ENCODE measurements around the gene STK35. TPM values are rescaled to one million over a fixed set of nuclear protein-coding genes. Genes with fewer than 3 reads are reported as not detected.

The STK35 gene
- total RNA-seq, 4 donors from 2014 or later: 15.6 to 20.3 (median 17.9) TPM

GRCh38 chr20:2112910-2113309, 11.3 kb downstream of the STK35 start:
- Histone ChIP-seq H3K27me3 (no peaks in the 10 kb centered on the region), H3K27ac (no peak overlapping the region), H3K4me3 (replicated peaks in 1 of 3) (no peak overlapping the region), H3K4me1 (peaks cover 35 to 51% of the 10 kb centered on the region in 2 donors), H3K9me3 (no peaks in the 10 kb centered on the region), H3K36me3 (peaks cover 11 to 13% of the 10 kb centered on the region in 2 donors)
- WGBS, 2 donors: 90 to 93% methylated on average over 4 of the region's 4 CpGs
- DNase-seq: no peak
- TF ChIP-seq POLR2A (IDR thresholded peaks at IDR 0.05): no peak
- TF ChIP-seq CTCF (IDR thresholded peaks at IDR 0.05): no peak
- intact Hi-C loops (cut with DNase I): no loop called here

- H3K4me1 ChIP-seq: peaks cover 25 to 46% of the 10 kb centered on the region in 2 donors
- no peak overlapping the region for H3K4me3 ChIP-seq (replicated peaks in 1 of 3)
- H3K9me3 ChIP-seq: no peaks in the 10 kb centered on the region
- no peaks in the 10 kb centered on the region for H3K27me3 ChIP-seq
- DNase-seq: no peak
- intact Hi-C loops (cut with DNase I): no loop called here
- no peak for TF ChIP-seq POLR2A (IDR thresholded peaks at IDR 0.05)
- TF ChIP-seq CTCF (IDR thresholded peaks at IDR 0.05): no peak
- no peak overlapping the region for H3K27ac ChIP-seq
- H3K36me3 ChIP-seq: peaks cover 11 to 14% of the 10 kb centered on the region in 2 donors
- 61 to 66% methylated on average over 9 of the region's 9 CpGs for WGBS, 2 donors
Measured at GRCh38 chr20:2114127-2114959, 12.7 kb downstream of the STK35 start.

GRCh38 chr20:2114990-2115681, 13.5 kb downstream of the STK35 start:
- TF ChIP-seq POLR2A (IDR thresholded peaks at IDR 0.05) (no peak), CTCF (IDR thresholded peaks at IDR 0.05) (no peak)
- H3K4me3 ChIP-seq (replicated peaks in 1 of 3): no peak overlapping the region
- H3K27ac ChIP-seq: no peak overlapping the region
- peaks cover 11 to 14% of the 10 kb centered on the region in 2 donors for H3K36me3 ChIP-seq
- DNase-seq: no peak
- H3K27me3 ChIP-seq: no peaks in the 10 kb centered on the region
- intact Hi-C loops (cut with DNase I): no loop called here
- H3K9me3 ChIP-seq: no peaks in the 10 kb centered on the region
- peaks cover 19 to 39% of the 10 kb centered on the region in 2 donors for H3K4me1 ChIP-seq
- WGBS, 2 donors: 69 to 74% methylated on average over 2 of the region's 2 CpGs

GRCh38 chr20:2116170-2116940, 14.7 kb downstream of the STK35 start:
- intact Hi-C loops (cut with DNase I): no loop called here
- Histone ChIP-seq H3K27me3 (no peaks in the 10 kb centered on the region), H3K4me1 (peaks cover 18 to 38% of the 10 kb centered on the region in 2 donors), H3K27ac (no peak overlapping the region), H3K36me3 (peaks cover 11 to 14% of the 10 kb centered on the region in 2 donors), H3K4me3 (replicated peaks in 1 of 3) (no peak overlapping the region), H3K9me3 (no peaks in the 10 kb centered on the region)
- WGBS, 2 donors: 87 to 92% methylated on average over 8 of the region's 9 CpGs
- TF ChIP-seq CTCF (IDR thresholded peaks at IDR 0.05) (no peak), POLR2A (IDR thresholded peaks at IDR 0.05) (no peak)
- no peak for DNase-seq
